Trophoblast cell (in vitro differentiated cells and primary cell): ENCODE measurements around the gene PRUNE2. TPM values are rescaled to one million over a fixed set of nuclear protein-coding genes. Genes with fewer than 3 reads are reported as not detected.
A peak's percentile ranks its signal among the peaks of the same experiment; 100 is the strongest.
"Not testable (repeated sequence)": the region's sequence is repeated elsewhere in the genome, so short reads cannot be mapped to it uniquely, and the experiment has no call there.

Experiments used
- DNase-seq, 2 donors: peaks; one replicate each; pipeline ENCODE4 v3.0.0-alpha.2; 2016
- H2AFZ ChIP-seq: 2 replicates; pipeline ENCODE4 v1.6.1; 2013; ENCODE audit warnings: low read length, moderate library complexity, mild to moderate bottlenecking; ENCODE audit not compliant: insufficient read depth, poor library complexity
- H2AK5ac ChIP-seq: 2 replicates; pipeline ENCODE4 v1.6.1; 2013; ENCODE audit warnings: mild to moderate bottlenecking, low read length
- H2BK120ac ChIP-seq: 2 replicates; pipeline ENCODE4 v1.6.1; 2013; ENCODE audit warnings: low read length, mild to moderate bottlenecking, moderate library complexity; ENCODE audit not compliant: insufficient read depth, poor library complexity
- H2BK12ac ChIP-seq: 2 replicates; pipeline ENCODE4 v1.6.1; 2013; ENCODE audit warnings: mild to moderate bottlenecking, low read length, moderate library complexity
- H2BK5ac ChIP-seq: 2 replicates; pipeline ENCODE4 v1.6.1; 2013; ENCODE audit warnings: low read length, low read depth, moderate library complexity, mild to moderate bottlenecking; ENCODE audit not compliant: poor library complexity
- H3K14ac ChIP-seq: 2 replicates; pipeline ENCODE4 v1.6.1; 2013; ENCODE audit warnings: mild to moderate bottlenecking, low read length
- H3K18ac ChIP-seq: 2 replicates; pipeline ENCODE4 v1.6.1; 2013; ENCODE audit warnings: mild to moderate bottlenecking, low read length
- H3K23ac ChIP-seq: 2 replicates; pipeline ENCODE4 v1.6.1; 2013; ENCODE audit warnings: low read length
- H3K27ac ChIP-seq: 2 replicates; pipeline ENCODE4 v1.5.1; 2013; ENCODE audit warnings: low read depth, mild to moderate bottlenecking, inconsistent platforms, low read length, moderate library complexity
- H3K27me3 ChIP-seq: 2 replicates; pipeline ENCODE4 v1.6.1; 2013; ENCODE audit warnings: inconsistent platforms, mild to moderate bottlenecking, low read length, moderate library complexity; ENCODE audit not compliant: insufficient read depth
- H3K36me3 ChIP-seq, 2 experiments: 1 replicate in 1 of 2; 2 replicates in 1 of 2; pipeline ENCODE4 v1.6.1; 2013; ENCODE audit warnings: low read length in 2 of 2, mild to moderate bottlenecking in 2 of 2, moderate library complexity in 1 of 2; ENCODE audit not compliant: insufficient read depth in 2 of 2, control insufficient read depth in 1 of 2
- H3K4ac ChIP-seq: 2 replicates; pipeline ENCODE4 v1.6.1; 2013; ENCODE audit warnings: low read depth, mild to moderate bottlenecking, low read length, moderate library complexity
- H3K4me1 ChIP-seq, 2 experiments: 1 replicate in 1 of 2; 2 replicates in 1 of 2; pipeline ENCODE4 v1.6.1; 2013; ENCODE audit warnings: low read length in 2 of 2, mild to moderate bottlenecking in 2 of 2, moderate library complexity in 1 of 2; ENCODE audit not compliant: insufficient read depth in 2 of 2, control insufficient read depth in 1 of 2
- H3K4me2 ChIP-seq: 2 replicates; pipeline ENCODE4 v1.6.1; 2013; ENCODE audit warnings: inconsistent platforms, mild to moderate bottlenecking, low read length, moderate library complexity
- H3K4me3 ChIP-seq: 2 replicates; pipeline ENCODE4 v1.5.1; 2013; ENCODE audit warnings: mild to moderate bottlenecking, low read depth, low read length, inconsistent platforms
- H3K79me1 ChIP-seq: one replicate; pipeline ENCODE4 v1.6.1; 2013; ENCODE audit warnings: low read length
- H3K79me2 ChIP-seq: 2 replicates; pipeline ENCODE4 v1.6.1; 2013; ENCODE audit warnings: low read length, mild to moderate bottlenecking; ENCODE audit not compliant: control insufficient read depth, insufficient read depth, poor library complexity
- H3K9ac ChIP-seq: 2 replicates; pipeline ENCODE4 v1.6.1; 2013; ENCODE audit warnings: mild to moderate bottlenecking, low read length
- H3K9me3 ChIP-seq: 2 replicates; pipeline ENCODE4 v1.6.1; 2013; ENCODE audit warnings: low read depth, mild to moderate bottlenecking, control low read depth, inconsistent platforms, low read length; ENCODE audit not compliant: insufficient read depth
- H4K12ac ChIP-seq: 2 replicates; pipeline ENCODE4 v1.6.1; 2013; ENCODE audit warnings: low read depth, mild to moderate bottlenecking, low read length, moderate library complexity
- H4K8ac ChIP-seq: 2 replicates; pipeline ENCODE4 v1.6.1; 2013; ENCODE audit warnings: low read depth, mild to moderate bottlenecking, low read length, moderate library complexity
- H4K91ac ChIP-seq: one replicate; pipeline ENCODE4 v1.6.1; 2013; ENCODE audit warnings: low read depth, mild to moderate bottlenecking, low read length, moderate library complexity
- WGBS: extraction: QIAGEN DNeasy Blood & Tissue Kit; methylation state at CpG from one replicate; pipeline ENCODE4 v1.1.7; 2013; ENCODE audit warnings: missing lambda C conversion rate; ENCODE audit not compliant: insufficient read length, insufficient coverage; ENCODE audit errors: extremely low coverage; 5-methylcytosine and 5-hydroxymethylcytosine counted together
- polyA plus RNA-seq: library from polyadenylated mRNA; stranded (reverse); fragments of 200-250 nt; gene quantifications from 2 replicates; pipeline ENCODE4 v1.2.3, GENCODE V29; 2013

The PRUNE2 gene, protein sequence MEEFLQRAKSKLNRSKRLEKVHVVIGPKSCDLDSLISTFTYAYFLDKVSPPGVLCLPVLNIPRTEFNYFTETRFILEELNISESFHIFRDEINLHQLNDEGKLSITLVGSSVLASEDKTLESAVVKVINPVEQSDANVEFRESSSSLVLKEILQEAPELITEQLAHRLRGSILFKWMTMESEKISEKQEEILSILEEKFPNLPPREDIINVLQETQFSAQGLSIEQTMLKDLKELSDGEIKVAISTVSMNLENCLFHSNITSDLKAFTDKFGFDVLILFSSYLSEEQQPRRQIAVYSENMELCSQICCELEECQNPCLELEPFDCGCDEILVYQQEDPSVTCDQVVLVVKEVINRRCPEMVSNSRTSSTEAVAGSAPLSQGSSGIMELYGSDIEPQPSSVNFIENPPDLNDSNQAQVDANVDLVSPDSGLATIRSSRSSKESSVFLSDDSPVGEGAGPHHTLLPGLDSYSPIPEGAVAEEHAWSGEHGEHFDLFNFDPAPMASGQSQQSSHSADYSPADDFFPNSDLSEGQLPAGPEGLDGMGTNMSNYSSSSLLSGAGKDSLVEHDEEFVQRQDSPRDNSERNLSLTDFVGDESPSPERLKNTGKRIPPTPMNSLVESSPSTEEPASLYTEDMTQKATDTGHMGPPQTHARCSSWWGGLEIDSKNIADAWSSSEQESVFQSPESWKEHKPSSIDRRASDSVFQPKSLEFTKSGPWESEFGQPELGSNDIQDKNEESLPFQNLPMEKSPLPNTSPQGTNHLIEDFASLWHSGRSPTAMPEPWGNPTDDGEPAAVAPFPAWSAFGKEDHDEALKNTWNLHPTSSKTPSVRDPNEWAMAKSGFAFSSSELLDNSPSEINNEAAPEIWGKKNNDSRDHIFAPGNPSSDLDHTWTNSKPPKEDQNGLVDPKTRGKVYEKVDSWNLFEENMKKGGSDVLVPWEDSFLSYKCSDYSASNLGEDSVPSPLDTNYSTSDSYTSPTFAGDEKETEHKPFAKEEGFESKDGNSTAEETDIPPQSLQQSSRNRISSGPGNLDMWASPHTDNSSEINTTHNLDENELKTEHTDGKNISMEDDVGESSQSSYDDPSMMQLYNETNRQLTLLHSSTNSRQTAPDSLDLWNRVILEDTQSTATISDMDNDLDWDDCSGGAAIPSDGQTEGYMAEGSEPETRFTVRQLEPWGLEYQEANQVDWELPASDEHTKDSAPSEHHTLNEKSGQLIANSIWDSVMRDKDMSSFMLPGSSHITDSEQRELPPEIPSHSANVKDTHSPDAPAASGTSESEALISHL (N-terminal part only)
- 0.85 and 0.90 TPM in 2 replicates for polyA plus RNA-seq

DNA sequence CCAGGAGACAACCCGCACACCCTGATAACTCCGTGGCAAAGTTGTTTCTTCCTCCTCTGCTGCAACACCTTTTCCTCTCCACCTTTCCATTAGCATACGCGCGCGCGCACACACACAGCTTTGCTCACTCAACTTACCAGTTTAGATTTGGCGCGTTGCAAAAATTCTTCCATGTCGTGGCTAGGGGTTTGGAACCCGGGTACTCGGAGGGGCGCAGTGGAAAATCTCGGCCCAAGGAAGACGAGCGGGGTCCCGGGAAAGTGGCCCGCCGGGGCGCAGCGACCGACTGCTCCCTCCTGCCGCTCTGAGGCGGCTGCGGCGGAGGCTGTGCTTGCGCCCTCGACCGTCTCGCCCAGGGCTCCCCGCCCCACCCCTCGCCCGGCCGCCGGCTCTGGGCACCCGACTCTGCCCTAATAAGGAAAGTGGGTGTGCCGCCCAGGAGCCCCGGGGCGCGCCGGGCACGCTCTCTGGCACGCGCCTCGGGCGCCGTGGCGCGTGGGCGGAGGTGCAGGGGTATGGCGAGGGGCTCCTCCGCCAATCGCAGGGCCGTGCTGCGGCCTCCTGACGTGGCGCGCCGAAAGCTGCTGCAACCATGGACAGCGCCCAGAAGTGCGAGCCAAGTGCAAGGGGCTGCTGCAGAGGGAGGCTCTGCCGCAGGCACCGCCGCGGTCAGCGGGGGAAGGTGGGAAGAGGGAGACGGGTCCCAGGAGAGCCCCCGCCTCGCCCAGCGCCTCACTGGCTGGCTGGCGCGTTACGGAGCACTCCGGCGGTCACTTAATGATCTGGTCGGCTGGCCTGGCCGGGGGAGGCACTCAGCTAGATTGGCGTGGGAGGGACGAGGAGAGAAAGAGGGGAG is at the start of gene PRUNE2:
Gene PRUNE2, minus strand, starts transcription at position 324 of the 856 bp plus-strand sequence. Its CDS starts 151 bp downstream, at position 173.
- Histone ChIP-seq H2BK5ac (no peak within 1 kb of the TSS), H3K9ac (no peak within 1 kb of the TSS), H4K12ac (no peak within 1 kb of the TSS), H2BK120ac (no peak within 1 kb of the TSS), H3K9me3 (peaks cover 4% of the 10 kb centered on the region), H3K27me3 (peaks cover 4% of the 10 kb centered on the region), H3K18ac (no peak within 1 kb of the TSS), H3K14ac (no peak within 1 kb of the TSS), H2AK5ac (no peak within 1 kb of the TSS), H3K23ac (no peak within 1 kb of the TSS), H3K4me3 (peak within 1 kb of the TSS; percentile 58), H4K8ac (no peak within 1 kb of the TSS), H3K4me1 (peaks cover 8 to 11% of the 10 kb centered on the region in 2 experiments), H3K27ac (no peak within 1 kb of the TSS), H3K36me3 (no peaks in the 10 kb centered on the region), H3K4me2 (peak within 1 kb of the TSS; percentile 83), H2AFZ (peak within 1 kb of the TSS; percentile 44), H3K4ac (no peak within 1 kb of the TSS), H4K91ac (no peak within 1 kb of the TSS), H2BK12ac (no peak within 1 kb of the TSS), H3K79me1 (no peaks in the 10 kb centered on the region), H3K79me2 (no peaks in the 10 kb centered on the region)
- WGBS = no CpG with 5 or more reads among the region's 79 CpGs
- DNase-seq = peak; percentile 68 to 75

DNA sequence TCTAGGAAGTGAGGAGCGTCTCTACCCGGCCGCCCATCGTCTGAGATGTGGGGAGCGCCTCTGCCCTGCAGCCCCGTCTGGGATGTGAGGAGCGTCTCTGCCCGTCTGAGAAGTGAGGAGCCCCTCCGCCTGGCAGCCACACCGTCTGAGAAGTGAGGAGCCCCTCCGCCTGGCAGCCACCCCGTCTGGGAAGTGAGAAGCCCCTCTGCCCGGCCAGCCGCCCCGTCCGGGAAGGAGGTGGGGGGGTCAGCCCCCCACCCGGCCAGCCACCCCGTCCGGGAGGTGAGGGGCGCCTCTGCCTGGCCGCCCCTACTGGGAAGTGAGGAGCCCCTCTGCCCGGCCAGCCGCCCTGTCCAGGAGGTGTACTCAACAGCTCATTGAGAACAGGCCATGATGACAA is 49.5 kb upstream of the PRUNE2 start:
- not testable (repeated sequence) for H3K36me3 ChIP-seq, H3K18ac ChIP-seq, H2BK12ac ChIP-seq, H2BK5ac ChIP-seq, H3K23ac ChIP-seq, H3K27me3 ChIP-seq, H3K4me3 ChIP-seq, H4K91ac ChIP-seq, H2AFZ ChIP-seq, H3K79me1 ChIP-seq, H4K8ac ChIP-seq, H2BK120ac ChIP-seq, H3K4ac ChIP-seq, H2AK5ac ChIP-seq, H3K9ac ChIP-seq, H4K12ac ChIP-seq, H3K4me2 ChIP-seq, H3K14ac ChIP-seq, H3K27ac ChIP-seq, H3K9me3 ChIP-seq, H3K4me1 ChIP-seq, DNase-seq, H3K79me2 ChIP-seq
- no CpG with 5 or more reads among the region's 23 CpGs for WGBS

DNA sequence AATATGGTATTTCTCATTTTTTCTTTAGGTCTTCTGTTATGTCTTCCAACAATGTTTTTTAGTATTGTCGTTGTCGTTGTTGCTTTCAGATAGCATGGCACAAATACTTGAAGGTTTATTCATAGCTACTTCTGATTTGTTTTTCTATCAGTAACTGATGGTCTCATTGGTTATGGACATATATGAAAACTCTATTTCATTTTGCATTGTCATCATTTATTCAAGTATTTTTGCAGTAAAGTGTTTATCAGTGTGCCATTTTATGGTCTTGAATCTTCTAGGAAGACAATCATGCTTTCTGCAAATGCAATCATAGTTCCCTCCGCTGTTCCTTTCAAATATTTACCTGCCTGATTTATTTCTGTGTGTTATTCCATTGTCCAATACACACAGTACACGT is 44.0 kb upstream of the PRUNE2 start:
- Histone ChIP-seq H3K4me1 (no peaks in the 10 kb centered on the region), H2BK5ac (no peak overlapping the region), H3K27me3 (no peaks in the 10 kb centered on the region), H2AFZ (no peak overlapping the region), H3K23ac (no peak overlapping the region), H4K12ac (no peak overlapping the region), H3K4ac (no peak overlapping the region), H2BK12ac (no peak overlapping the region), H4K8ac (no peak overlapping the region), H3K18ac (no peak overlapping the region), H3K4me3 (no peak overlapping the region), H3K36me3 (no peaks in the 10 kb centered on the region), H3K4me2 (no peak overlapping the region), H3K9me3 (no peaks in the 10 kb centered on the region), H3K79me1 (no peaks in the 10 kb centered on the region), H3K27ac (no peak overlapping the region), H2BK120ac (no peak overlapping the region), H4K91ac (no peak overlapping the region), H3K9ac (no peak overlapping the region), H3K79me2 (no peaks in the 10 kb centered on the region), H3K14ac (no peak overlapping the region), H2AK5ac (no peak overlapping the region)
- no peak for DNase-seq
- WGBS = no CpG with 5 or more reads among the region's 4 CpGs
